KMS-11 (cell line): ENCODE results near the gene TIAL1.

Experiments used
- H2AFZ ChIP-seq: fragments of 200-600 bp; sonication (generic); 2 replicates; pipeline ENCODE4 v1.6.1; 2016; ENCODE audit warnings: antibody characterized with exemption, mixed run types, low read depth
- H3K27ac ChIP-seq: fragments of 200-600 bp; sonication (generic); 2 replicates; pipeline ENCODE4 v1.6.1; 2016; ENCODE audit warnings: mild to moderate bottlenecking, mixed run types
- H3K27me3 ChIP-seq: fragments of 200-600 bp; sonication (generic); 2 replicates; pipeline ENCODE4 v1.6.1; 2017; ENCODE audit warnings: mild to moderate bottlenecking, low read depth, mixed run types, moderate library complexity; ENCODE audit not compliant: insufficient read depth
- H3K36me3 ChIP-seq: fragments of 200-600 bp; sonication (generic); 2 replicates; pipeline ENCODE4 v1.6.1; 2017; ENCODE audit warnings: mild to moderate bottlenecking, mixed run types; ENCODE audit not compliant: insufficient read depth
- H3K4me1 ChIP-seq: fragments of 200-600 bp; sonication (generic); 2 replicates; pipeline ENCODE4 v1.6.1; 2016; ENCODE audit warnings: mild to moderate bottlenecking, low read depth, mixed run types; ENCODE audit not compliant: poor library complexity, severe bottlenecking
- H3K4me2 ChIP-seq: fragments of 200-600 bp; sonication (generic); 2 replicates; pipeline ENCODE4 v1.7.0; 2016; ENCODE audit warnings: mild to moderate bottlenecking, mixed run types
- H3K4me3 ChIP-seq: fragments of 200-600 bp; sonication (generic); IDR thresholded peaks from 2 replicates; pipeline ENCODE4 v1.6.1; 2017; ENCODE audit warnings: low read depth, low read length, mixed read lengths; ENCODE audit not compliant: insufficient read depth
- H3K79me2 ChIP-seq: fragments of 200-600 bp; sonication (generic); 2 replicates; pipeline ENCODE4 v1.6.1; 2016; ENCODE audit warnings: low read depth, mixed run types; ENCODE audit not compliant: insufficient read depth
- H3K9ac ChIP-seq: fragments of 200-600 bp; sonication (generic); 2 replicates; pipeline ENCODE4 v1.6.1; 2016; ENCODE audit warnings: mild to moderate bottlenecking, mixed run types
- H4K20me1 ChIP-seq: fragments of 200-600 bp; sonication (generic); 2 replicates; pipeline ENCODE4 v1.6.1; 2016; ENCODE audit warnings: mild to moderate bottlenecking, mixed run types; ENCODE audit not compliant: insufficient read depth
- CTCF ChIP-seq: fragments of 200-600 bp; sonication (generic); conservative IDR thresholded peaks from 2 replicates; pipeline ENCODE4 v1.6.1; 2017; ENCODE audit warnings: low read depth, mild to moderate bottlenecking, antibody characterized with exemption, low read length, moderate library complexity, mixed read lengths

Gene TIAL1

GRCh38 chr10:119555178-119555784 lies 41.5 kb downstream of the TIAL1 start:
- Histone ChIP-seq H4K20me1 (no peaks in the 10 kb centered on the region), H3K9ac (no peak overlapping the region), H3K27ac (no peak overlapping the region), H3K36me3 (no peaks in the 10 kb centered on the region), H3K4me2 (no peak overlapping the region), H3K79me2 (no peaks in the 10 kb centered on the region), H3K4me3 (no peak overlapping the region), H3K27me3 (no peaks in the 10 kb centered on the region), H2AFZ (no peak overlapping the region), H3K4me1 (no peaks in the 10 kb centered on the region)
- TF ChIP-seq CTCF: no peak

- Histone ChIP-seq H3K79me2 (no peaks in the 10 kb centered on the region), H2AFZ (no peak overlapping the region), H3K4me1 (no peaks in the 10 kb centered on the region), H3K4me2 (no peak overlapping the region), H3K27me3 (no peaks in the 10 kb centered on the region), H3K27ac (no peak overlapping the region), H3K36me3 (no peaks in the 10 kb centered on the region), H3K9ac (no peak overlapping the region), H4K20me1 (no peaks in the 10 kb centered on the region), H3K4me3 (no peak overlapping the region)
- no peak for TF ChIP-seq CTCF
Observed at GRCh38 chr10:119550827-119551226, 45.9 kb downstream of the TIAL1 start.

- Histone ChIP-seq H3K27ac (no peak overlapping the region), H3K36me3 (no peaks in the 10 kb centered on the region), H3K4me3 (no peak overlapping the region), H3K4me2 (no peak overlapping the region), H4K20me1 (no peaks in the 10 kb centered on the region), H3K79me2 (no peaks in the 10 kb centered on the region), H3K27me3 (no peaks in the 10 kb centered on the region), H3K9ac (no peak overlapping the region), H3K4me1 (no peaks in the 10 kb centered on the region), H2AFZ (no peak overlapping the region)
- TF ChIP-seq CTCF: no peak
Observed at GRCh38 chr10:119549247-119549999, 47.3 kb downstream of the TIAL1 start.

GRCh38 chr10:119546009-119546408 lies 50.8 kb downstream of the TIAL1 start:
- Histone ChIP-seq H2AFZ (no peak overlapping the region), H3K27me3 (no peaks in the 10 kb centered on the region), H3K4me1 (peaks cover 19% of the 10 kb centered on the region), H3K4me2 (no peak overlapping the region), H3K4me3 (no peak overlapping the region), H3K36me3 (no peaks in the 10 kb centered on the region), H4K20me1 (no peaks in the 10 kb centered on the region), H3K9ac (no peak overlapping the region), H3K79me2 (no peaks in the 10 kb centered on the region), H3K27ac (no peak overlapping the region)
- no peak for TF ChIP-seq CTCF
